ENCODE data around the gene SPATA31E1.
"Not testable (repeated sequence)": the region's sequence is repeated elsewhere in the genome, so short reads cannot be mapped to it uniquely, and the experiment has no call there.

SPATA31E1 gene

DNA sequence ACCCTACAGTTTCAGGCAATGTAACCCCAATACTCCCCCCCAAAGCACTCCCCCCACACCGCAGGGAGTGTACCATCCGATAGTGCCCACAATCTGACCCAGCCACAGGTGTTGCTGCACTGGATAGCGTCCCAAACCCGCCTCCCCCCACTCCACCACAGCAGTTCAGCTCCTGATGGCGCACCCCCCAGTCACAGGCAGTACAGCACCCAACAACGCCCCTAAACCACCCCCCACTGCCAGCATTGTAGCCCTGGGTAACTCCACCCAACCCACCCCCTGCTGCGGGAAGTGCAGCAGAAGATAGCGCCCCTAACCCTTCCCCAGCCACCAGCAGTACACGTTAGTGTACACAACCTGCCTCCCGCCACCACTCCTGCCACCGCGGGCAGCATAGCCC lies 55.7 kb downstream of the SPATA31E1 start:
- DNase-seq: not testable (repeated sequence)

Measured in fibroblast of skin of right biceps (primary cell).